Tibial nerve (tissue), 4 donors: ENCODE data around the gene SRI. TPM values are rescaled to one million over a fixed set of nuclear protein-coding genes. Genes with fewer than 3 reads are reported as not detected.
"Not testable (repeated sequence)": the region's sequence is repeated elsewhere in the genome, so short reads cannot be mapped to it uniquely, and the experiment has no call there.

Source experiments
- DNase-seq, 2 donors: peaks; one replicate each; pipeline ENCODE4 v3.0.0-alpha.2; 2019; ENCODE audit warnings: low spot score in 2 of 2
- H3K27ac ChIP-seq, 4 donors: fragments of 200-600 bp; sonication (generic) in 3 of 4; one replicate each; pipeline ENCODE4 v1.5.1; 2017 to 2019; ENCODE audit warnings: mild to moderate bottlenecking in 1 of 4
- H3K27me3 ChIP-seq, 2 donors: fragments of 200-600 bp; sonication (generic) in 1 of 2; one replicate each; pipeline versions ENCODE4 v1.5.1 to v1.6.0; 2017 to 2019
- H3K36me3 ChIP-seq, 3 donors: fragments of 200-600 bp; sonication (generic); one replicate each; pipeline ENCODE4 v1.5.1; 2018 to 2019
- H3K4me1 ChIP-seq, 4 donors: fragments of 200-600 bp; sonication (generic) in 3 of 4; one replicate each; pipeline ENCODE4 v1.5.1; 2017 to 2019
- H3K4me3 ChIP-seq, 4 donors: fragments of 200-600 bp; sonication (generic) in 3 of 4; one replicate each; pipeline ENCODE4 v1.5.1; 2017 to 2019; ENCODE audit warnings: mild to moderate bottlenecking in 1 of 4, moderate library complexity in 1 of 4
- H3K9me3 ChIP-seq, 4 donors: fragments of 200-600 bp; sonication (generic) in 3 of 4; one replicate each; pipeline ENCODE4 v1.5.1; 2017 to 2019
- EP300 ChIP-seq, 2 donors: sonication (generic); formaldehyde crosslinking; IDR thresholded peaks; one replicate each; pipeline ENCODE4 v1.6.1; 2017; ENCODE audit warnings: antibody characterized with exemption in 2 of 2, mild to moderate bottlenecking in 1 of 2
- POLR2A ChIP-seq, 2 donors: fragments of 450-650 bp; IDR thresholded peaks; one replicate each; pipeline ENCODE4 v1.6.1; 2017; ENCODE audit warnings: antibody characterized with exemption in 2 of 2, mild to moderate bottlenecking in 2 of 2, moderate library complexity in 2 of 2
- WGBS, 2 donors: methylation state at CpG; one replicate each; pipeline ENCODE4 v1.1.5; 2018; 5-methylcytosine and 5-hydroxymethylcytosine counted together
- total RNA-seq, 4 donors: library from RNA; depleted of rRNA; stranded (reverse); fragments of >200 nt; gene quantifications; one replicate each; pipeline ENCODE4 v1.1.0, GENCODE V29; 2016
- TF ChIP-seq, protein P1 (sequence below), 5 experiments: fragments of 200-600 bp in 3 of 5; fragments of 450-650 bp in 2 of 5; sonication (generic) in 3 of 5; IDR thresholded peaks; one replicate each; pipeline ENCODE4 v1.5.1; 2016 to 2019; ENCODE audit warnings: antibody characterized with exemption in 5 of 5, mild to moderate bottlenecking in 3 of 5, moderate library complexity in 2 of 5

The SRI gene
- total RNA-seq, 4 donors from 2014 or later = 49.8 to 83.7 (median 52.8) TPM

DNA sequence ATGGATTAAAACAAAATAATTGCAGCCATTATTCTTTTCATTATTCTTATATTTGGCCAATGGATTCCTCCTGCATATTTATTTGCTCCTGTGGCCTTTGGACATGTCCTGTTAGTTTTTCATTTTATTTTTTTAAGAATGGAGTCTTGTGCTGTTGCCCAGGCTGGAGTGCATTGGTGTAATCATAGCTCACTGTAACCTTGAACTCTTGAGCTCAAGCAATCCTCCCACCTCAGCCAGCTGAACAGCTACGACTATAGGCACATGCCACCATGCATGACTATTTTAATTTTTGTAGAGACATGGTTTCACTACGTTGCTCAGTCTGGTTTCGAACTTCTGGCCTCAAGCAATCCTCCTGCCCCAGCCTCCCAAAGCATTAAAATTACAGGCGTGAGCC, 42.7 kb upstream of the SRI start:
- H3K9me3 ChIP-seq = no peaks in the 10 kb centered on the region
- DNase-seq = no peak
- WGBS, 2 donors = 89 to 91% methylated on average over 4 of the region's 4 CpGs

DNA sequence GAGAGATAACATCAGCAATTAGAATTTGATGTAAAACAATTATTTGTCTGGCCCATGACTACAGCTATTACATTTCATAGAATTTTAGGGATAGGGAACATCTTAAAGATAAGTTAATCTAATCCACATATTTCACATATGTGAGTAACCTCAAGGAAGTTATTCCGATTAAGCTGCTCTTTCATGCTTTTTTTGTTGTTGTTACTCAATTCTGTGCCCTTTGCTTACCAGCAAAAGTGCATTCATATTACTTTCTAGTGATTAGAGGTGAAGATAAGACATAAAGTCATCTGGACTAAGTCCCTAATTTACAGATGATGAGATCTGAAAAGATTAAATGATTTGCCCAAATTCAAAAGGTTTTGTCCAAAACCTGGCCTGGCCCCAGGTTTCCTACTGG, 40.9 kb upstream of the SRI start:
- H3K4me1 ChIP-seq = no peaks in the 10 kb centered on the region
- no peaks in the 10 kb centered on the region for H3K36me3 ChIP-seq
- no peak overlapping the region for H3K4me3 ChIP-seq
- H3K27me3 ChIP-seq = no peaks in the 10 kb centered on the region
- DNase-seq = no peak
- H3K27ac ChIP-seq = no peak overlapping the region
- TF ChIP-seq EP300 (IDR thresholded peaks at IDR 0.05) = no peak
- TF ChIP-seq, protein P1, sequence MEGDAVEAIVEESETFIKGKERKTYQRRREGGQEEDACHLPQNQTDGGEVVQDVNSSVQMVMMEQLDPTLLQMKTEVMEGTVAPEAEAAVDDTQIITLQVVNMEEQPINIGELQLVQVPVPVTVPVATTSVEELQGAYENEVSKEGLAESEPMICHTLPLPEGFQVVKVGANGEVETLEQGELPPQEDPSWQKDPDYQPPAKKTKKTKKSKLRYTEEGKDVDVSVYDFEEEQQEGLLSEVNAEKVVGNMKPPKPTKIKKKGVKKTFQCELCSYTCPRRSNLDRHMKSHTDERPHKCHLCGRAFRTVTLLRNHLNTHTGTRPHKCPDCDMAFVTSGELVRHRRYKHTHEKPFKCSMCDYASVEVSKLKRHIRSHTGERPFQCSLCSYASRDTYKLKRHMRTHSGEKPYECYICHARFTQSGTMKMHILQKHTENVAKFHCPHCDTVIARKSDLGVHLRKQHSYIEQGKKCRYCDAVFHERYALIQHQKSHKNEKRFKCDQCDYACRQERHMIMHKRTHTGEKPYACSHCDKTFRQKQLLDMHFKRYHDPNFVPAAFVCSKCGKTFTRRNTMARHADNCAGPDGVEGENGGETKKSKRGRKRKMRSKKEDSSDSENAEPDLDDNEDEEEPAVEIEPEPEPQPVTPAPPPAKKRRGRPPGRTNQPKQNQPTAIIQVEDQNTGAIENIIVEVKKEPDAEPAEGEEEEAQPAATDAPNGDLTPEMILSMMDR (IDR thresholded peaks at IDR 0.05) = no peak
- H3K9me3 ChIP-seq = no peaks in the 10 kb centered on the region
- WGBS, 2 donors = 92 to 93% methylated on average over 1 of the region's 1 CpG

More for the DNA sequence above, 42.7 kb upstream of the SRI start:
- TF ChIP-seq POLR2A (IDR thresholded peaks at IDR 0.05) = no peak
- TF ChIP-seq EP300 (IDR thresholded peaks at IDR 0.05) = no peak
- TF ChIP-seq, protein P1 (IDR thresholded peaks at IDR 0.05) = no peak
- Histone ChIP-seq H3K36me3 (no peaks in the 10 kb centered on the region), H3K4me1 (no peaks in the 10 kb centered on the region), H3K27me3 (no peaks in the 10 kb centered on the region), H3K4me3 (no peak overlapping the region), H3K27ac (no peak overlapping the region)

DNA sequence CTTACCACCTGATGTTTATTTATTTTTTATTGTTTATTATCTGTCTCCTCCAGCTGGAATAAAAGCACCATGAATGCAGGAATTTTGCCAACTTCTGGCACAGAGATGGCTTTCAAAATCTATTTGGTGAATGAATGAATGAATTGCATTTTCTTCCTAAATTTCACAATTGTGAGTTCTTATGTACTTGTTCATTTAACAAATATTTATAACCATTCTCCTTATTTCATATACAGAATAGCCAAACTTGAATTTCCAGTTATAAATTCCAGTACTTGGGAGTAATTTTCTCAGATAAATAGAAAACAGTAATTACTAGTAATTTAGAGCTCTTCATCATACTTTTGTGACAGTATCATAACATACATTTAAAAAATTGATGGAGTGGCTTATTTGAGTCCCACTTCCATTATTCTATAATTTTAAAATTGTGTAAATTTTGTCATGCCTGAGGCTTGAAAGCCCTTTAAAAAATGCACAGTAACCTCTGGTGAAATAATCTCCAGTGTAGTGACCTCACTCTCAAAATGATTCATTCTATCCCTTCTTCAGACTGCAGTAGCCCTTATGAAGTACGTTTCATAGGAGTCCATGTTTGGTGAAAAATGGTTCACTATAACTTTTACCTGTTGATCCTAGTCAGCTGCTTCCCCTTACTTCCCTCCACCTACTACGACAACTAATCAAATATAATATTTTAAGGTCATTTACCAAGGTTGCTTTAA, 40.0 kb upstream of the SRI start:
- Histone ChIP-seq H3K4me3 (no peak overlapping the region), H3K4me1 (no peaks in the 10 kb centered on the region), H3K27me3 (no peaks in the 10 kb centered on the region), H3K27ac (no peak overlapping the region), H3K9me3 (peaks cover 0 to 9% (median 0%) of the 10 kb centered on the region in 4 donors), H3K36me3 (no peaks in the 10 kb centered on the region)
- TF ChIP-seq, protein P1 (IDR thresholded peaks at IDR 0.05) = no peak
- TF ChIP-seq EP300 (IDR thresholded peaks at IDR 0.05) (no peak), POLR2A (IDR thresholded peaks at IDR 0.05) (no peak)
- WGBS, 2 donors = 73% methylated on average over 2 of the region's 2 CpGs
- no peak for DNase-seq

DNA sequence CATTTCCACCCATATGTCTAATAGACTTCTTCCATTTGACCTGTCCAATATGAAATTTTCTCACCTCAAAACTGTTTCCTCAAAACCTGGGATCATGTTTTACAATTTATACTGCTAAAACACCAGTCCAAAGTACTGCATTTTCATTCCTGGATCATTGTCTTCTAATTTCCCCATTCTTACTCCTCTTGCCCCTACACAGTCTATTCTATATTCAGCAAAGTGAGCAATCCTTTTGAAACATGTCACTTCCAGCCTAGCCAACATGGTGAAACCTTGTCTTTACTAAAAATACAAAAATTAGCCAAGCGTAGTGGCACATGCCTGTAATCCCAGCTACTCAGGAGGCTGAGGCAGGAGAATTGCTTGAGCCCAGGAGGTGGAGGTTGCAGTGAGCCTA, 38.5 kb upstream of the SRI start:
- H3K27me3 ChIP-seq, DNase-seq, H3K36me3 ChIP-seq, H3K27ac ChIP-seq, H3K4me1 ChIP-seq, H3K4me3 ChIP-seq: not testable (repeated sequence)
- H3K9me3 ChIP-seq = peaks cover 0 to 24% (median 6%) of the 10 kb centered on the region in 4 donors
- 90 to 100% methylated on average over 1 of the region's 1 CpG for WGBS, 2 donors

DNA sequence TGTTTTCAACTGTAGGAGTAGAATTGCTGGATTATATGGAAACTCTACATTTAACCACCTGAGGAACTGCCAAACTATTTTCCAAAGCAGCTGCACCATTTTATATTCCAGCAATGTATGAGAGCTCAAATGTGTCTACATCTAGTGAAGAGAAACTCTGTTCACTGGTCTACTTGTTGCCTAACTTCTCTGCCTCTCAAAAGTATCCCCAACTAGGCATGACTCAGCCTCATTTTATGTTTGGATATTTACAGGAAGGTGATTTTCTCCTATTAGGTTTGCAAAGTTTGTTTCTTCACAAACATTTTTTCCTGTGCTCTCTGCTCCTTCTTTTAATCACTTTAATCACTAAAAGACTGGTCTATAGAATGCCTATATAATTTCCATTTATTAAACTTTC, 37.1 kb upstream of the SRI start:
- peaks cover 0 to 36% (median 12%) of the 10 kb centered on the region in 4 donors for H3K9me3 ChIP-seq
- no peaks in the 10 kb centered on the region for H3K4me1 ChIP-seq
- H3K36me3 ChIP-seq = no peaks in the 10 kb centered on the region
- no peak for DNase-seq
- H3K27ac ChIP-seq = no peak overlapping the region
- no peaks in the 10 kb centered on the region for H3K27me3 ChIP-seq
- TF ChIP-seq, protein P1 (IDR thresholded peaks at IDR 0.05) = no peak
- no peak for TF ChIP-seq POLR2A (IDR thresholded peaks at IDR 0.05)
- TF ChIP-seq EP300 (IDR thresholded peaks at IDR 0.05) = no peak
- H3K4me3 ChIP-seq = no peak overlapping the region
